HepG2 (cell line): ENCODE measurements around the gene NAT9. TPM values are rescaled to one million over a fixed set of nuclear protein-coding genes. Genes with fewer than 3 reads are reported as not detected.

Experiments used
- CCAR2 ChIP-seq: fragments of 200-400 bp; formaldehyde crosslinking; optimal IDR thresholded peaks from 2 replicates; pipeline ENCODE3; 2018; ENCODE audit warnings: low read depth, mild to moderate bottlenecking, low read length, moderate library complexity
- FOXA3 ChIP-seq: IDR thresholded peaks from 2 replicates; pipeline ENCODE4 v1.6.1; 2016; ENCODE audit warnings: missing genetic modification reagents, missing compliant biosample characterization
- HHEX ChIP-seq: IDR thresholded peaks from 2 replicates; pipeline ENCODE4 v1.6.1; 2016; ENCODE audit warnings: control low read depth
- HNRNPUL1 ChIP-seq: fragments of 200-400 bp; formaldehyde crosslinking; IDR thresholded peaks from 2 replicates; pipeline ENCODE4 v1.6.1; 2017; ENCODE audit warnings: low read depth, mild to moderate bottlenecking, low read length, moderate library complexity
- HOXA9 ChIP-seq: sonication (generic); formaldehyde crosslinking; IDR thresholded peaks from 2 replicates; pipeline ENCODE4 v1.8.1; 2022; ENCODE audit warnings: missing genetic modification reagents, mild to moderate bottlenecking, moderate library complexity, borderline replicate concordance
- NFKB2 ChIP-seq: sonication (generic); formaldehyde crosslinking; IDR thresholded peaks from 2 replicates; pipeline ENCODE4 v1.4.0; 2020; ENCODE audit warnings: missing genetic modification reagents, borderline replicate concordance
- SALL1 ChIP-seq: sonication (generic); formaldehyde crosslinking; IDR thresholded peaks from 2 replicates; pipeline ENCODE4 v1.8.0; 2022; ENCODE audit warnings: mild to moderate bottlenecking, missing genetic modification reagents
- SAP130 ChIP-seq: IDR thresholded peaks from 2 replicates; pipeline ENCODE4 v1.6.1; 2016; ENCODE audit warnings: low read depth
- SMARCC2 ChIP-seq: fragments of 450-650 bp; IDR thresholded peaks from 2 replicates; pipeline ENCODE4 v1.6.1; 2017; ENCODE audit warnings: antibody characterized with exemption, mild to moderate bottlenecking
- SMC3 ChIP-seq: IDR thresholded peaks from 2 replicates; pipeline ENCODE4 v1.6.1; 2011; ENCODE audit warnings: low read length, improper control_type of control experiment
- SRF ChIP-seq: IDR thresholded peaks from 2 replicates; pipeline ENCODE4 v1.6.1; 2011; ENCODE audit warnings: mild to moderate bottlenecking, low read depth, low read length, moderate library complexity
- TBX2 ChIP-seq: sonication (generic); formaldehyde crosslinking; IDR thresholded peaks from 2 replicates; pipeline ENCODE4 v1.5.0; 2020; ENCODE audit warnings: missing genetic modification reagents, mild to moderate bottlenecking, borderline replicate concordance
- ZFYVE20 ChIP-seq: sonication (generic); formaldehyde crosslinking; IDR thresholded peaks from 2 replicates; pipeline ENCODE4 v1.8.0; 2023; ENCODE audit warnings: low read depth, mild to moderate bottlenecking, moderate library complexity, missing genetic modification reagents, borderline replicate concordance
- ZNF124 ChIP-seq: sonication (generic); formaldehyde crosslinking; IDR thresholded peaks from 2 replicates; pipeline ENCODE4 v1.4.0; 2020; ENCODE audit warnings: missing genetic modification reagents
- ZNF496 ChIP-seq: sonication (generic); formaldehyde crosslinking; IDR thresholded peaks from 2 replicates; pipeline ENCODE4 v1.8.1; 2023; ENCODE audit warnings: mild to moderate bottlenecking, moderate library complexity, missing genetic modification reagents; ENCODE audit not compliant: insufficient replicate concordance
- ZNF570 ChIP-seq: sonication (generic); formaldehyde crosslinking; IDR thresholded peaks from 2 replicates; pipeline ENCODE4 v1.4.0; 2020; ENCODE audit warnings: mild to moderate bottlenecking, missing genetic modification reagents, borderline replicate concordance
- ZNF781 ChIP-seq: sonication (generic); formaldehyde crosslinking; IDR thresholded peaks from 2 replicates; pipeline ENCODE4 v1.5.1; 2020; ENCODE audit warnings: borderline replicate concordance, mild to moderate bottlenecking, missing genetic modification reagents; ENCODE audit errors: not compliant biosample characterization
- polyA plus RNA-seq, 8 experiments: library from polyadenylated mRNA; depleted of rRNA in 3 of 8; stranded (reverse) in 7 of 8; unstranded in 1 of 8; fragments of >200 nt; fragmentation: Illumina TruSeq in 4 of 8; extraction: Trizol in 4 of 8; gene quantifications; 2 replicates each; pipeline versions ENCODE4 v1.2.1 to v1.2.3, GENCODE V29; 2011 to 2016; ENCODE audit warnings: low read depth in 4 of 8, missing spikeins in 1 of 8, mixed read lengths in 1 of 8; ENCODE audit not compliant: insufficient read depth in 1 of 8
- total RNA-seq, 5 experiments: library from RNA; depleted of rRNA; stranded (reverse); fragments of >200 nt; fragmentation: Illumina TruSeq; extraction: Trizol; gene quantifications; 2 replicates each; pipeline ENCODE4 v1.2.3, GENCODE V29; 2016; ENCODE audit warnings: low read depth in 1 of 5
- TF ChIP-seq, protein P1 (sequence below): sonication (generic); formaldehyde crosslinking; IDR thresholded peaks from 2 replicates; pipeline ENCODE4 v1.5.0; 2020; ENCODE audit warnings: missing genetic modification reagents
- TF ChIP-seq, protein P2 (sequence below): sonication (generic); formaldehyde crosslinking; IDR thresholded peaks from 2 replicates; pipeline ENCODE4 v1.4.0; 2020; ENCODE audit warnings: missing genetic modification reagents
- TF ChIP-seq, protein P3 (sequence below): sonication (generic); formaldehyde crosslinking; IDR thresholded peaks from 2 replicates; pipeline ENCODE4 v1.4.0; 2020; ENCODE audit warnings: missing genetic modification reagents
- TF ChIP-seq, protein P4 (sequence below): sonication (generic); formaldehyde crosslinking; IDR thresholded peaks from 2 replicates; pipeline ENCODE4 v1.4.0; 2020; ENCODE audit warnings: missing genetic modification reagents
- TF ChIP-seq, protein P5 (sequence below): IDR thresholded peaks from 2 replicates; pipeline ENCODE4 v1.6.1; 2018; ENCODE audit warnings: missing genetic modification reagents

NAT9 gene
- total and polyA plus RNA-seq, 2 of the 13 experiments (the other 11 are each of a cell fraction or from before 2014, with no cell fraction given): 39.7 to 44.2 TPM

DNA sequence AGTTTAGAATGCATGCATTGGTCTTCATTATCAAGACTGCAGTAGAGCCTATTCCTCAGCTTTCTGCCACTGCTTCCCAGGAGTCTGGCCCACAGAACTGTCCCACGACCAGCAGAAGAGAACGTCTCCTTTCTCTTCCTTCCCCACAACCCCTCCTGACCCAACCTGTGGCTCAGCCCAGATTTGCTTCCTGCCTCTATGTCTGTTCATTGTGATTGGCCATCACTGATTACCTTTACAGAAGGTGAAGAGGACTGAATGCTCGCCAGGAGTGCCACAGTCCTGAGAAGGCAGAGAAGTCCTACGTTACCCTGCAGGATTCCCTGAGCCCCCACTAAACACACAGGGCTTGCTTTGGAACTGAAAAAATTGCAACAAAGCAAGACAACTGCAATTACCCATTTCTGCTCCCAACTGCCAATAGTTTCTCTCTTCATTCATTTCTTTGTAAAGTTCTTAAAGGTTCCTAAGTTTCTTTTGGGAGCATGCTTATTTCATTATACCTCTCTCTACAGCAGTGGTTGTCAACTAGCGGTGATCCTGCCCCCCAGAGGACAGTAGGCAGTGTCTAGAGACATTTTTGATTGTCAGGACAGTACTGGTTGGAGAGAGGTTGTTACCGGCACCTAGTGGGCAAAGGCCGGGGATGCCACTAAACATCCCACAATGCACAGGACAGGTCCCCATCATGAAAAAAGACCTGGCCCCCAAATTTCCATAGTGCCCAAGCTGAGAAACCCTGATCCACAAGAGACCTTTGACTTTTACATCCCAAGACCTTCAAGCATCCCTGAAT is 4.5 kb upstream of the NAT9 start (continued):
- TF ChIP-seq ZNF781 (CRISPR knock-in tag): no peak
- TF ChIP-seq HHEX (CRISPR knock-in tag): no peak
- TF ChIP-seq, protein P1, sequence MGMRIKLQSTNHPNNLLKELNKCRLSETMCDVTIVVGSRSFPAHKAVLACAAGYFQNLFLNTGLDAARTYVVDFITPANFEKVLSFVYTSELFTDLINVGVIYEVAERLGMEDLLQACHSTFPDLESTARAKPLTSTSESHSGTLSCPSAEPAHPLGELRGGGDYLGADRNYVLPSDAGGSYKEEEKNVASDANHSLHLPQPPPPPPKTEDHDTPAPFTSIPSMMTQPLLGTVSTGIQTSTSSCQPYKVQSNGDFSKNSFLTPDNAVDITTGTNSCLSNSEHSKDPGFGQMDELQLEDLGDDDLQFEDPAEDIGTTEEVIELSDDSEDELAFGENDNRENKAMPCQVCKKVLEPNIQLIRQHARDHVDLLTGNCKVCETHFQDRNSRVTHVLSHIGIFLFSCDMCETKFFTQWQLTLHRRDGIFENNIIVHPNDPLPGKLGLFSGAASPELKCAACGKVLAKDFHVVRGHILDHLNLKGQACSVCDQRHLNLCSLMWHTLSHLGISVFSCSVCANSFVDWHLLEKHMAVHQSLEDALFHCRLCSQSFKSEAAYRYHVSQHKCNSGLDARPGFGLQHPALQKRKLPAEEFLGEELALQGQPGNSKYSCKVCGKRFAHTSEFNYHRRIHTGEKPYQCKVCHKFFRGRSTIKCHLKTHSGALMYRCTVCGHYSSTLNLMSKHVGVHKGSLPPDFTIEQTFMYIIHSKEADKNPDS (CRISPR knock-in tag): no peak
- TF ChIP-seq, protein P2, sequence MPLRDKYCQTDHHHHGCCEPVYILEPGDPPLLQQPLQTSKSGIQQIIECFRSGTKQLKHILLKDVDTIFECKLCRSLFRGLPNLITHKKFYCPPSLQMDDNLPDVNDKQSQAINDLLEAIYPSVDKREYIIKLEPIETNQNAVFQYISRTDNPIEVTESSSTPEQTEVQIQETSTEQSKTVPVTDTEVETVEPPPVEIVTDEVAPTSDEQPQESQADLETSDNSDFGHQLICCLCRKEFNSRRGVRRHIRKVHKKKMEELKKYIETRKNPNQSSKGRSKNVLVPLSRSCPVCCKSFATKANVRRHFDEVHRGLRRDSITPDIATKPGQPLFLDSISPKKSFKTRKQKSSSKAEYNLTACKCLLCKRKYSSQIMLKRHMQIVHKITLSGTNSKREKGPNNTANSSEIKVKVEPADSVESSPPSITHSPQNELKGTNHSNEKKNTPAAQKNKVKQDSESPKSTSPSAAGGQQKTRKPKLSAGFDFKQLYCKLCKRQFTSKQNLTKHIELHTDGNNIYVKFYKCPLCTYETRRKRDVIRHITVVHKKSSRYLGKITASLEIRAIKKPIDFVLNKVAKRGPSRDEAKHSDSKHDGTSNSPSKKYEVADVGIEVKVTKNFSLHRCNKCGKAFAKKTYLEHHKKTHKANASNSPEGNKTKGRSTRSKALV (CRISPR knock-in tag): no peak
- no peak for TF ChIP-seq HOXA9 (CRISPR knock-in tag)
- no peak for TF ChIP-seq SALL1
- TF ChIP-seq, protein P3, sequence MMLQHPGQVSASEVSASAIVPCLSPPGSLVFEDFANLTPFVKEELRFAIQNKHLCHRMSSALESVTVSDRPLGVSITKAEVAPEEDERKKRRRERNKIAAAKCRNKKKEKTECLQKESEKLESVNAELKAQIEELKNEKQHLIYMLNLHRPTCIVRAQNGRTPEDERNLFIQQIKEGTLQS: no peak
- TF ChIP-seq, protein P4, sequence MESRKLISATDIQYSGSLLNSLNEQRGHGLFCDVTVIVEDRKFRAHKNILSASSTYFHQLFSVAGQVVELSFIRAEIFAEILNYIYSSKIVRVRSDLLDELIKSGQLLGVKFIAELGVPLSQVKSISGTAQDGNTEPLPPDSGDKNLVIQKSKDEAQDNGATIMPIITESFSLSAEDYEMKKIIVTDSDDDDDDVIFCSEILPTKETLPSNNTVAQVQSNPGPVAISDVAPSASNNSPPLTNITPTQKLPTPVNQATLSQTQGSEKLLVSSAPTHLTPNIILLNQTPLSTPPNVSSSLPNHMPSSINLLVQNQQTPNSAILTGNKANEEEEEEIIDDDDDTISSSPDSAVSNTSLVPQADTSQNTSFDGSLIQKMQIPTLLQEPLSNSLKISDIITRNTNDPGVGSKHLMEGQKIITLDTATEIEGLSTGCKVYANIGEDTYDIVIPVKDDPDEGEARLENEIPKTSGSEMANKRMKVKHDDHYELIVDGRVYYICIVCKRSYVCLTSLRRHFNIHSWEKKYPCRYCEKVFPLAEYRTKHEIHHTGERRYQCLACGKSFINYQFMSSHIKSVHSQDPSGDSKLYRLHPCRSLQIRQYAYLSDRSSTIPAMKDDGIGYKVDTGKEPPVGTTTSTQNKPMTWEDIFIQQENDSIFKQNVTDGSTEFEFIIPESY (CRISPR knock-in tag): peak; percentile 38; the same call in 1 of the 2 replicates
- no peak for TF ChIP-seq ZFYVE20 (CRISPR knock-in tag)
- no peak for TF ChIP-seq NFKB2 (CRISPR knock-in tag)
- TF ChIP-seq SMC3: peak; percentile 98
- TF ChIP-seq SMARCC2: no peak
- peak; percentile 60; the same call in 1 of the 2 replicates for TF ChIP-seq ZNF124 (CRISPR knock-in tag)
- TF ChIP-seq CCAR2: no peak
- TF ChIP-seq TBX2 (CRISPR knock-in tag): no peak
- TF ChIP-seq SAP130 (CRISPR knock-in tag): peak; percentile 79
- no peak for TF ChIP-seq ZNF496 (CRISPR knock-in tag)
- TF ChIP-seq, protein P5, sequence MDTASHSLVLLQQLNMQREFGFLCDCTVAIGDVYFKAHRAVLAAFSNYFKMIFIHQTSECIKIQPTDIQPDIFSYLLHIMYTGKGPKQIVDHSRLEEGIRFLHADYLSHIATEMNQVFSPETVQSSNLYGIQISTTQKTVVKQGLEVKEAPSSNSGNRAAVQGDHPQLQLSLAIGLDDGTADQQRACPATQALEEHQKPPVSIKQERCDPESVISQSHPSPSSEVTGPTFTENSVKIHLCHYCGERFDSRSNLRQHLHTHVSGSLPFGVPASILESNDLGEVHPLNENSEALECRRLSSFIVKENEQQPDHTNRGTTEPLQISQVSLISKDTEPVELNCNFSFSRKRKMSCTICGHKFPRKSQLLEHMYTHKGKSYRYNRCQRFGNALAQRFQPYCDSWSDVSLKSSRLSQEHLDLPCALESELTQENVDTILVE (CRISPR knock-in tag): peak; percentile 64; the same call in 1 of the 2 replicates
- TF ChIP-seq FOXA3 (CRISPR knock-in tag): peak; percentile 58; the same call in 1 of the 2 replicates
- TF ChIP-seq ZNF570 (CRISPR knock-in tag): no peak
- no peak for TF ChIP-seq HNRNPUL1
- no peak for TF ChIP-seq SRF
